Activated CD8-positive, alpha-beta memory T cell treated with anti-CD3 and anti-CD28 coated beads, Interleukin-2, amount 50 U/mL, for 24 hours (primary cell): ENCODE data around the gene SARM1.

Experiments
- DNase-seq: peaks from one replicate; pipeline ENCODE4 v3.0.0-alpha.2; 2020; ENCODE audit errors: extremely low read depth

Gene SARM1

DNA sequence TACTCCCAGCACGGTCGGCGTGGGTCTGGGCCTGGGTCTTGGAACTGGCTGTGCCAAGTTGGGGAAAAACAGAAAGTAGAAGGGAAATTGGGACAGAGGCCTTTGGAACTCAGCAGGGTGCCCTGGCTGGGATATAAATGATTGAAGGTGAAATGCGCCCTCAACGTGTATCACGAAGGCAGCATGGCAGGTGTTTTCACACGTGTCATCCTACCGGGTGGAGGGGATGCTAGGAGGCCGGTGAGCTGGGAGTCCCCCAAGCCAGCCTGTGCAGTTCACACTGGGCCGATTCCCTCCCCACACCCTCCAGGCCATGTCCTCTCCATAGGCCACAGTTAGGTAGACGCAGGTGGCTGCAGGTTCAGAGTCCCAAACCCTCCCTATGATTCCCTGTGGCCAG is 30.0 kb upstream of the SARM1 start:
- no peak for DNase-seq

DNA sequence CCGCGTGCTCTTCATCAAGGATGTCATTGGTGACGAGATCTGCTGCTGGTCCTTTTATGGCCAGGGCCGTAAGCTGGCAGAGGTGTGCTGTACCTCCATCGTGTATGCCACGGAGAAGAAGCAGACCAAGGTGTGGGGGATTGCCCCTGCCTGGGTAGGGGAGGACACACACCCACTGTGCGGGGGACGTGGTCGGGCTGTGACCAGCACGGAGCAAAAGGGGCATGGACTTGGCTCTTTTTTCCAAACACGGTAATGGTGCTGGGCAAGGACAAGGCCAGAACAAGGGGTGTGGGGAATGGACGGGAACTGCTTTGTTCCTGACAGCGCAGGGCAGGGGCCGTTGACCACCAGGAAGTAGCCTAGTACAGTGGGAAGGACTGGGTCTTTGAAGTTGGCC is 29.2 kb upstream of the SARM1 start:
- no peak for DNase-seq

DNA sequence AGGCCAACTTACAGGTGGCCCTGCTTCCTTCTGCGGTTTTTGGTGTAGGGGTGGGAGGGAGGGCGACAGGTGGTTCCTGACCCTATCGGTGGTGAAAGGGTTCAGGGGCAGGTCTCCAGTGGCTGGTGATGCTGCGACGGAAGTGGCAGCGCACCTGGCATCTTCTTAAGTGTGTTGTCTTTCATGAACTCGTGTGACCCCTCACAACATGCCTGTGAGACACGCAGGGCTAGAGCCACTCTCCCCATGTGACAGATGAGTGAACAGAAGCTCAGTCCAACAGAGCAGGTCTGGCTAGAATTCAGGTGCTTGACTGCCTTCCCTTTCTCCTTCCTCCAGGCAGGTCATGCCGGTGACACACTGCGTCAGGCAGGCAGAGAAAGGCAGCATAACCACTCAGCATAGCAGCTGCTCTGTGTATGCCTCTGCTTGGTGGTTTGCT is 28.0 kb upstream of the SARM1 start:
- DNase-seq: no peak

DNA sequence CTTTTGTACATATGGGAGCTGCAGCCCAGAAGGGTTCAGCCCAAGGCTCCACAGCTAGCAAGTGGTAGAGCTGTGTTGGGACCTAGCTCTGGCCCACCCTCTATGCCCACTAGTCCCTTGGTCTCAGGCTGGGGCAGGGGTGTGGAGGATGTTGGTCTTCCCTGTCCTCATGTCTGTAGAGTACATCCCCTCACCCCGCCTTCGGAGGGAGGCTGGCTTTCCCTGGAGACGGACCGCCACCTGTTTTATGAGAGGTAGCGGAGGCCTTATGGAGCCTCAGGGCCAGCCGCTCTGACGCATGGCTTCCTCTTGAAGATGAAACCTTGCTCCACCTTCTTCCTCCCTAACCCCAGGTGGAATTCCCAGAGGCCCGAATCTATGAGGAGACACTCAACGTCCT is 27.5 kb upstream of the SARM1 start:
- DNase-seq: no peak

DNA sequence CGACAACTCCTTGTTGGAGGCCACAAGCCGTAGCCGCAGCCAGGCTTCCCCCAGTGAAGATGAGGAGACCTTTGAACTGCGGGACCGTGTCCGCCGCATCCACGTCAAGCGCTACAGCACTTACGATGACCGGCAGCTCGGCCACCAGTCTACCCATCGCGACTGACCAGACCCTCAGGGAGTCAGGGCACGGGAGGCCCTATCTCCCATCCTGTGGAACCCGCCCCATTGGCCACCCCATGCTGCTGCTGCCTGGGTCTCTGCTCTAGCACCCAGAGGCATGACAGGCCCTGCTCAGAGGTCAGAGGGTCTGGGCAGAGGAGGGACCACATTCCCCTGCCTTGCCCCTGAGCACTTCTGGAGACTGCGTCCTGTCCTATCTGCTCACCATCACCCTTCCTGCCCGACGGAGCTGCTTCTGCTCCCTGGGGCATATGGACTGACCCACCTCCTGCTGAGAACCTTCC is 27.0 kb upstream of the SARM1 start:
- DNase-seq: no peak

DNA sequence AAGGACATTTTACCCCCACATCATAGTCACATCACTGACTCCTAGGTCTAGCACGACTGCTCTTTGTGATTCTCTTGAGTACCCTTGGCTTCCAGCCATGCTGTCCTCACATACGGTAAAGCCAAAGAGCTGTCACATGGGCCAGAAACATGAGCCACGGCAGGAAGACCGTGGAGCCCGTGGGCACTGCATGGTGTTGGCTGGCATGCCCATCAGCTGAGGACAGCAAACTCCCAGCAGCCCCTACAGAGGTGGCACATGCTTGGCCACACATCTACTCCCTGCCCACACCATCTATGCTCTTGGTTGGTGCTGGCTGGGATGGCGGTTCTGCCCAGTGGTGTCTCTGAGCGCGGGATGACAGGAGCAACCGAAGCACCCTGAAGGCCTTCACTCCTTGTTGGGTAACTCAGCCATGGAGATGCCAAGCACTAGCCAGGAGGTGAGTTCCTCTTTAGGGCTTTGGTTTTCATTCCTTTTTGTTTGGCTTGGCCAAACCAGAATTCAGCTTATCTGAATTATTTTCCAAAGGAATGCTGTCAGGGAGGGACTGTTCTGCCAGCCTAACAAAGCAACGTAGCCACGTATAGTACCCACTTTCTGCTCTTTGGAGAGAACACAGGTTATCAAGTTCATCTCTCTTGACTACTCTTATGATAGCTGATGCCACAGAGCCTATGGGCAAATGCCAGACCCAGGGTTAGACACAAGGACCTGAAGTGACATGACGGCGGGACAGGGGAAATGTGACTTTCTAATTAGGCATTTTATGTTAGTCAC is 25.9 kb upstream of the SARM1 start:
- DNase-seq: no peak

DNA sequence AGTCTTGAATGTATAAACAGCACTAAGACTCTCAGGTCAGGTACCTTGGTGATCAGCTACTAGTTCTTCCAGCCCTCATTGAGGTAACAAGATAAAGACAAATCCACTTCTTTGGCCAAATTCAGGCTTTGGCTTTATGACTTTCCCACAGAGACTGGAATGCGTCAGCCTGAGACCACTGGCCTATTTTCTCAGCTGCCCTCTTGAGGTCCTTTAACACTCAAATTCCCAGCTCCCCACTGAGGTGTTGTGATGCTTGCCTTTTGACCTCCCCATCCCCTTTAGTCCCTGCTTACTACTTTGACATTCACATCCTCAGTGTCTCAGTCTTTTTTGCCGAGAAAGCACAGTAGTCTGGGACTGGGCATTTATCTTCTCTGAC is 25.3 kb upstream of the SARM1 start:
- DNase-seq: no peak

DNA sequence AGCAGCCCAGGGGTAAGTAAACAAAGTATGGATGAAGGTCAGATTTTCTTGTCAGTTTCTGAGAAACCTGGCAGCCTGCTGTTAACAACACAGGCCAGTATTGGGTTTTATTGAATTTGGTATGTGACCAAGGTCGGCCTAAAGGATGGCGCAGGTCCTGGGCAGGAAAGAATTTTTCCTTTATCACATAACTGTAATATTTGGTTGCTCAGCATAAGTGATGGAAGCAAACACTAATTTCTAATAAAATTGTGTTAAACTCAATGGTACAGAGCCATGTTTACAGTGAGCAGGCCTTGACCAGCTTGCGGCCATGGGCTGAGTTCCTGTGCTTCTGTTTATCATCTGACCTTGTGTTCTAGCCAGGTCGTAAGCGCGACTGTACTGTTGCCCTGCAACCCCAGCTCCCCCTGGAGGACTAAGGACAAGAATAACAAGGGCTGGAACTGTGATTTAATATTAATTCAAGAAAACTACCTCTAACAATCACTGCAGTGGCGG is 24.7 kb upstream of the SARM1 start:
- DNase-seq: no peak

DNA sequence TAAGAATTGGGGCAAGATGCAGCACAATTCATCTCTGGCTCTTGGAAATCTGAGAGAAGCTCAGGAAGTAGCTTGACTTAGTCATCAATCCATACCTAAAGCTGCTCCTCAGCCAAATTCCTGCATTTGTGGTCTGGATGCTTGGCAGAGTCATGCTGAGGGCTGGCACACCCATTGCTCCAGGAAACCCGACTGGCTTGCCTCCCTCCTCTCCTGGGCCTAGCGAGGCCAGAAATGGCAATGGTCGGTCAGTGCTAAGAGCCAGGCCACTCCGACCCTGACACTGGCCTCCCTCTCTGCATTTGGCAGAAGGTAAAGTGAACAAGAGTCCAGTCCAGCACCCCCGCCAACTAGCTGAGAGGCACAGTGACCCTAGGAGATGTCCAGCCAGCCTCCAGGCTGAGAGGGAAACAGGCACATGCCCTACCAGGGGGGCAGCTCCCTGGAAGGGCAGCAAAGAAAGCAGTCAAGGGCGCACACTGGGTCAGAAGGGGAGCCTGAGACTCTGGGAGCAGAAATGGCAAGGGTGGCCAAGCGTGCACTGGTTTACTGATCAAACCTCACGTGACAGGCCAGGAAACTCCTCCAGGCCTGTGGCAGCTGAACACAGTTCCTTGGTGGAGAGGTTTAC is 24.1 kb upstream of the SARM1 start:
- no peak for DNase-seq

DNA sequence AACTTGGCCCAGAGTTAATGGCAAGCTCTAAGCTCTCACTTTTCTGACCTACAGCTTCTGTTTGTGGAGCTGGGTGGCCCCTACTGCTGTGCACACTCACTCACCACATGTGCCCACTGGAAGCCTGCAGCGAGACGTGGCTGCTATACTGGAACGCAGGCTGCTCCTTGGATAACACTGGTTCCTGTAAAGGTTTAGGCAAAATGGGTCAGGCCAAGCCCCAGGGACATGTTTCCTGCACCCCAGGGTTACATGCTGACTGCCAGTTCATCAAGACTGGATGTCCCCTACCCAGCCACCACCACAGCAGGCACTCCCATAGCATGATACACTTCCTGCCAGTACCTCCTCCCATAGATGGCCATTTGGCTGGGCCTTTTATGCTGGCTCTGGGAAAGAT is 22.5 kb upstream of the SARM1 start:
- DNase-seq: no peak

DNA sequence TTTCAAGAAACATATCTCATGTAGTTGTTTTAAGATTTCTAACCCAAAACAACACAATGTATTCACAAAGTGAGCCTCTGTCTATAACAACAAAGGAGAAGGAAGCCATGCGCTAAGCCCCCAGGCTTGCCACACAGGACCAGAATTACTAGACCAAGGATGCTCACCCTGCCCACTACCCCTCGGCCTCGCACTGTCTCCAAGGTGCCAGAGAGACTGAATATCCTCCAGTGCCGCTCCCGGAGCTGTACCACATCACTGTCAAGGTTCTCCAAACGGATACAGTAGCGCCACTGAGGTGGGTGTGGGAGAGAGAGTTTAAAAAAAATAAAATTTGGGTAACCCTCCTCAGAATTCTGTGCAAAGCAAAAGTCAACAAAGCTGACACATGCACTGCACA is 21.2 kb upstream of the SARM1 start:
- DNase-seq: no peak

DNA sequence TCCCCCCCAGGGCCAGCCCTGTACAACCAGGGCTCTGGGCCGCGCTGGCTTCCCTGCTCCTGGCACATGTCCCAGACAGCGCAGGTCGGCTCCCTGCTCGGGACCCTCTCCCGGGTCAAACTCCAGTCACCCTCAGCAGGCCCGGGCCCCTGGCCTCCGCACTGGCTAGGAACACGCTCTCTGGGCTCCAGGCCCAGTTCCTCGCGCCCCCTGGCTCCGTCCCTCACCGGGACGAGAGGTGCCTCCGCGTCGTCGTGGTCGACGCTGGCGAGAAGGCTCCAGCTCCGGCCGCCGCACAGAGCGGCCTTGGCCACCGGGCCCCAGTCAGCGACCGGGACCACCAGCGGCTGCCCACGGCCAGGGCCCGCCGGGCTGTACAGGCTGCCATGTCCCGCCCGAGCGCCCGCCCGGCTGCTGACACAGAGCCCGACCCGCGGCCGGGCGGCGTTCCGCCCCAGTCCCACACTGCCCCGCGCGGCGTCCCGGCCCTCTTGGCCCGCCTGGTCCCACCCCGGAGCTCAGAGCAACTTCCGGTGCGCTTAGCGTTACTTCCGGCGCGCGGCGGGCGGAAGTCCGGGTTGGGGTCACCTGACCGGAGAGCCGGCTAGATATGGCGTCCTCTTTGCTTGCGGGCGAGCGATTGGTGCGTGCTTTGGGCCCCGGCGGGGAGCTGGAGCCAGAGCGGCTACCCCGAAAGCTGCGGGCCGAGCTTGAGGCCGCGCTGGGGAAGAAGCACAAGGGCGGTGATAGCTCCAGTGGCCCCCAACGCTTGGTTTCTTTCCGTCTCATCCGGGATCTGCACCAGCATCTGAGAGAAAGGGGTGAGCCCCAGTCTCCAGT is 14.2 kb upstream of the SARM1 start, which contains the start of gene POLDIP2:
Gene POLDIP2, minus strand, starts transcription at position 467 of the 840 bp plus-strand sequence. Its CDS starts 79 bp downstream, at position 388.
- DNase-seq: peak; percentile 88

DNA sequence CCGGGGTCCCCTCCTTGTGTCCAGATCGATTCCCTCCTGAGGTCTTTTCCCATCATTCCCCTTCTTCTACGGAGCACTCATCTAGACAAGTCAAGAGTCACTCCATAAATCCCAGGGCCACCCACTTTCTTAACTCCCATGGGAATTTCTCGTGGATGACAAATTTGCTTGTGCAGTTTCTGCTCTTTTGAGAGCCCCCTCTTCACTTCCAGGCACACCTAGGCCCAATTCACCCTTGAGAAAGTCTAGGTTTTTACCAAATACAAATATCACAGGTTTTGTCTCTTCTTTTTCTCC is 13.6 kb upstream of the SARM1 start:
- no peak for DNase-seq

DNA sequence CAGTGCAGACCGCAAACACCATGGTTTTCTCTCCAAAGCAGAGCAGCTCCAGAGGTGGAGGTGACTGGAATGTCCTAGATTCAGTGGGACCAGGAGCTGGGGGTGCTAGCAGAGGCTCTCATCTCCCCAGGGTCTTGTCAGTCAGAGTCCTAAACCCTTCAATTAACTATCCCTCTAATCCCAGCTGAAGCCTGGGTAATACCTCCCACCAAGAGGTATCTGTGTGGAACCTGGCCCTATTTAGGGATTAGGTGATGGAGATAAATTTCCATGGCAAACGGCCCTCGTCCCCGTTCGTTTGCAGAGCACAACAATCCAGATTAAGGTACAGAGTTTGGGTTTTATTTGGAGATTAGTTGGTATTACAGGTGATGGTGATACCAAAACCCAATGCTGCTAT is 8.3 kb upstream of the SARM1 start:
- no peak for DNase-seq

DNA sequence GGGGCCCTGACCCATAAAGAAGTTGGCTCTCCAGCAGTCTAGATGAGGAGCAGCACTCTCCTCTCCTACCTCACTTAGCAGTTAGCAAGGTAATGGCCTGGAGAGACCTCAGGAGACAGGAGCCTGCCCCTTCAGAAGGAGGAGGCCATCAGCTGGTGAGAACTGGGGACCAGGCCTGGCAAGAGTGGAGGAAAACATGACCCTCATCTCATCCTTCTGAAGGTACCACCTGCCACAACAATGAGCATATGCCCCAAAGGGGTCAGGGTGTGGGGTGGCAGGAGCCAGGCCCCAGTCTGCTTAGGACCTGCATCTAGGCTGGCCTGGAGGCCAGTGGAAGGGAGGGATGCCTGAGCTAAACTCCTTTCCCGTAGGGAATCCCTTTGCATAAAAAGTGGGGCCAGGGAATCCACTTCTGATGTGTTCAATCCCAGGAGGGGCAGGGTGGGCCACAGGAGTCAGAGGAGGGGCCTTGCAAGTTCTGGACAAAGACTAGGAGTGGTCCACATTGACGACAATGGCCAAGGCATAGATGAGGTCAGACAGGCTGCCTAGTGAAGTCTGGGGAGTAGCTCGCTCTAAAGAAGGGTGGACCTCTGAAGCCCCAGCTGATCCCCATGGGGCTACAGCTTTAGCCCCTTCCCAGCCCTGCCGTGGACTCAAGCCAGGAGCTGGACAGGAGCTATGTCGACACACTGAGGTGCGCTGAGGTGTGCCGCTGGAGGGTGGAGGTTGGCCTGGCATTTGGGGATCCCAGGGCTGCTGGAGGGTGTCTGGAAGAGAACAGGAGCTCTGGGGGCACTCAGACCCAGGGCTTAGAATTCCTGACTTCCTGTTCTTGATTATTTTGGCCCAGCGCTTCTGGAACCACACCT is 7.5 kb upstream of the SARM1 start:
- DNase-seq: no peak

DNA sequence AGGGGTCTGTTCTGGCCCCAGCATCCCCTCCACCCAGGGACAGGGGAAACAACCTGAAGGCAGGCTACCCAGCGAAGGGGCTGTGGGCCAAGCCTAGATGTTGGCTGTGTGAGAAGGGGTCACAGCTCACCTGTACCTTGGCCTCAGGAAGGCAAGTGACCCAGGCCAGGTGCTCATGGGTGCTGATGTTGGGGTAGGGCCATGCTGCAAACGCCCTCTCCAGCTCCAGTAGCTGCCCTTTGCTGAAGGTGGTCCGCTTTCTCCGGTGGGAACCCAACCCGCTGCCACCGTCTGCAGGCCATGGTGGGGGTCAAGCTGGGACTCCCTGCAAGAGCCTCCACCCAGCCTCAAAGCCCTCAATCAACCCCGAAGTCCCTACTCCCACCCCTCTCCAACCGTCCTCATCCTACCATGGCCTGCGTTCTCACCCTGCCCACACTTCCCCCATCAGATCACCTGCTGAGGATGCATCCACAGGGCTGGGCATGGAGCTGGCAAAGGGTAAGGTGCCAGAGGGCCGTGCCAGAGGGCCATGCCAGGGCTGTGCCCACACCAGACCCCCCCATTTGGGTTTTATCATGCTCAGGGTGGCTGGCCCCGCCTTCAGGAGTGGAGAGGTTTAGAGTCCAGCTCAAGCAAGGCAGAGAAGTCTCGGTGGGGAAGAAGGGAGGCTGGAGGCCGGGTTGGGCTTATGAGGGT is 6.7 kb upstream of the SARM1 start, which contains the start of gene SEBOX:
Gene SEBOX, minus strand, starts transcription at position 535 of the 699 bp plus-strand sequence. Its CDS starts 48 bp downstream, at position 487.
- no peak for DNase-seq

DNA sequence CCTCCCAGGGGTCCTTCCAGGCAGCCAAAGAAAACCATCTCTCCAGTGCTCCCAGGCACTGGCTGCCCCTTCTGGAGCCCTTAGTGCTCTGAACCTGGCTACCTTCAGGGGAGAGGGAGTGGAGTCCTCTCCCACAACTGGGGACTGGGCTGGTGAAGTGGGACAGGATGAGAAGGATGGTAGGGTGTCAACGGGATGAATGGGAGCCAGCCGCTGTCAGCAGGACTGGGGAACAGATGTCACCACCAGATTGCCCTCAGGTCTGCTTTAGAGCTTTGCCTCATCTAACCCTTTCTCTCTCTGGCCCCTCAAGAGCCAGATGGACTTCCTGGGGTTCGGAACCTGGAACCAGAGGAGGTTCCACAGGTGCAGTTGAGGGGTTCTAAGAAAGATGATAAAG is 6.0 kb upstream of the SARM1 start:
- DNase-seq: no peak

DNA sequence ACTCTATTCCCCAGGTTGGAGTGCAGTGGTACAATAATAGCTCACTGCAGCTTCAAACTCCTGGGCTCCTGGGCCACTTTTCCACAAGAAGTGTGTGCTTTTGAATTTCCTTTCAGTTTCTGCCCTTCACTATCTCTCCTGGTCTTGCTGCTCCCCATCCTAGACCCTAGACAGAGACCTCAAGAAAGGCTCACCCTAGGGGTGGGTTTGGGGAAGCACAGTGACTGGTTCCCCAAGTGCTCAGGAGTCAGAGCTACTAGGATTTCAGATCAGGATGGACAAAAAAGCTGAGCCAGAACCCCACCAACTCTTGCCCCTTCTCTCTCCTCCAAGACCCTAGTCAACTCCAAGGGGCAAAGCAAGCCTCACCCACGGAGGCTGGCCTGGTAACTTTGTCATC is 4.9 kb upstream of the SARM1 start:
- no peak for DNase-seq

DNA sequence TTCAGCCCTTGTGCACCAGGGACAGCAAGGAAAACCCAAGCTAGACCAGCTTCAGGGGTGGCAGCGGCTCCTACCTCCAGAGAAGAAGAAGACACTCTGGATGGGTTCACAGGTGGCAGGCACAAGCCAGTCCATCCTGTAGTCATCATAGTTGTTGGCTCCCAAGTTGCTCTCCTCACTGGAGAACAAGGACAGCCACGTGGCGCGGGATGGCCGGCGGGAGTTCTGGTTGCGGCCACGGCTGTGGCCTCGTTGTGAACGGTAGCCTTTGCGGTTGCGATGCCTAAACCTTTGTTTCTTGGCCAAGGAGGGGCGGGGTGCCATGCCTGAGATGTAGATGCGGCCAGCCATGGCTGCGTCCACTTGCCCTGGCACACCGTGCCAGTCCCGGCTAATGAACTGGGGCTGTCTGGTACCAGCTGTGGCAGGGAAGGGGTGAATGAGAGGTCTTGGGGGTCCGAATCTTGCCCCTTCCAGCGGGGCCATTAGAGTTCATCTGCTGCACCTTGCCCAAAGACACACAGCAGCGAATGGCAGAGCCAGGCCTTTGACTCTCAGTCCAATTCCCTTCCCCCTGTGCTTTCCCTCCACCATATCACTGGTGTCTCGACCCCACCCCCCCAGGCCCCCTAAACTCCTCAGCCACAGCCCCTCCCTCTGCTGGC is 3.7 kb upstream of the SARM1 start:
- DNase-seq: no peak

DNA sequence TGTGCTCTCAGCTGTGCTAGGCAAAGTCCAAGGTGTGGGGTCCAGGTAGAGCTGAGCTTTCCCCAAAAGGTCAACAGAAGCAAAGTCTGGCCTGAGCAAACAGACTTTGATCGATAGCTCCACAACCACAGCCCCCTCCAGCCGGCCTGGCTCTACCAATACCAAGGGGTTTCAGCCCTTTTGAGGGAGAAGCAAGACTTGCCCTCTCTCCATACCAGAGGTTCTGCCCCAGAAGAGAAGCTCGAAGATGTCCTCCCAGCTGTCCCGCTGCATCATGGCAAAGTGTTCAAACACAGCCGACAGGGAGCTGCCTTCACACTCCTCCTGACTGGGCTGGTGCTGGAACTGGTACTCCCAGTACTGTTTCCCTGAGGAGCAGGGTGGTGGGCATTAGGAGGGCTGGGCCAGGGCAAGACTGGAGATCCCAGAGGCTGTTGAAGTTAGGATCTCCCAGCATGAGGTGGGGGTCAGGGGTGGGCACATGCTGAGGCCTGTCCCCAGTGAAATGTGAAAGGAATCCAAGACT is 3.1 kb upstream of the SARM1 start:
- DNase-seq: no peak
